SK-N-MC (cell line): Measurements from ENCODE around the gene GALK2.

Experiments
- EZH2 ChIP-seq: fragments of 200-600 bp; sonication (generic); IDR thresholded peaks from one replicate; pipeline ENCODE4 v1.6.1; 2017; ENCODE audit warnings: antibody characterized with exemption
- FOXP2 ChIP-seq: optimal IDR thresholded peaks from 2 replicates; pipeline ENCODE3; 2011; ENCODE audit warnings: mild to moderate bottlenecking, moderate library complexity; ENCODE audit not compliant: insufficient read depth; ENCODE audit errors: extremely low read length, control extremely low read depth
- POLR2AphosphoS5 ChIP-seq: IDR thresholded peaks from 2 replicates; pipeline ENCODE4 v1.6.1; 2012; ENCODE audit warnings: mild to moderate bottlenecking, low read depth, low read length, borderline replicate concordance

DNA sequence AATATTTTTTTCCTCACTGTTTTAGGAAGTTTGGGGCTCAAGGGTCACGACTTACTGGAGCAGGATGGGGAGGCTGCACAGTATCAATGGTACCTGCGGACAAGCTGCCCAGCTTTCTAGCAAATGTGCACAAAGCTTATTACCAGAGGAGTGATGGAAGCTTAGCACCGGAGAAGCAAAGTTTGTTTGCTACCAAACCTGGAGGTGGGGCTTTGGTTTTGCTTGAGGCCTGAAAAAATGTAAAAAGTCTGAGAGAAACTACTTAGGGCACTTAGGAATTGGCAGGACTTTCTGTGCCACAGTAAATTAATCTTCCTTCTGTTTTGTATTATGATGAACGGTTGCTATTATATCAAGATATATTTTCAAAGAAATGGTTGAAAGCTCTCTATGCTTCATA lies 157.9 kb downstream of the GALK2 start:
- TF ChIP-seq EZH2 (no peak), POLR2AphosphoS5 (no peak), FOXP2 (no peak)
